Stimulated activated CD8-positive, alpha-beta memory T cell treated with anti-CD3 and anti-CD28 coated beads, Interleukin-4, amount 100 ng/mL, for 24 hours (primary cell): Measurements from ENCODE around the gene BBLN.
"Not testable (repeated sequence)": the region's sequence is repeated elsewhere in the genome, so short reads cannot be mapped to it uniquely, and the experiment has no call there.

Experiments
- DNase-seq: peaks from one replicate; pipeline ENCODE4 v3.0.0-alpha.2; 2020; ENCODE audit warnings: low read depth

The BBLN gene

DNA sequence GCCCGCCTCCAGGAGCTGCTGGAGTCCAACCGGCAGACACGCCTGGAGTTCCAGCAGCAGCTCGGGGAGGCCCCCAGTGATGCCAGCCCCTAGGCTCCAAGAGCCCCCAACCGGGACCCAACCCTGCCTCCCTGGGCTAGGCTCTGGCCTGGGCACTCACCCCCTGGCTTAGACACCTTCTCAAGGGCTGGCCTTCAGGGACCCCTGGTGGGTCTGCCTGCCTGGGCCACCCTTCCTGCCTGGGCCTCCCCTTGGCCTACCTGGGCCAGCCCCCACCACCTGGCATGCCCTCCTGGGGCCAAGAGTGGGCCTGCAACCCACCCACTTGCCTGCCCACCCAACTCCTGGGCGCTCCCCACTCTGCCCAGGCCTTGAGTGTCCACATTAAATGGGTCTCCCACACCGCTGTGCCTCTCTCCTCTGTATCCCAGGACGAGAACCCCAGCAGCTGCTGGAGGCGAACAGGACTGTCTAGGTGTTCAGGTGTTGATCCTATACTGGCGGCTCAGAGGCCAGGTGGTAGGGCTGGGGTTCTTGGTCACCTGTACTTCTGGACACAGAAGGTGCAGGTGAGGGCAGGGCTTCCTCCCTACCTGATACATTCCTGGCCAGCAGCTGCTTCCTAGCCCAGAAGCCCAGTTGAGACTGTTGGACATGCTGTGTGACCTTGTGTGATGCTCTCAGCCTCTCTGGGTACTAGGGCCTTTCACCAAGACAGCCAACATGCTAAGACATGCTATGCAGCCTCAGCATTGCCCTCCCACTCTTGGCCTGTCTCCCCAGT lies 3.6 kb downstream of the BBLN start:
- no peak for DNase-seq

DNA sequence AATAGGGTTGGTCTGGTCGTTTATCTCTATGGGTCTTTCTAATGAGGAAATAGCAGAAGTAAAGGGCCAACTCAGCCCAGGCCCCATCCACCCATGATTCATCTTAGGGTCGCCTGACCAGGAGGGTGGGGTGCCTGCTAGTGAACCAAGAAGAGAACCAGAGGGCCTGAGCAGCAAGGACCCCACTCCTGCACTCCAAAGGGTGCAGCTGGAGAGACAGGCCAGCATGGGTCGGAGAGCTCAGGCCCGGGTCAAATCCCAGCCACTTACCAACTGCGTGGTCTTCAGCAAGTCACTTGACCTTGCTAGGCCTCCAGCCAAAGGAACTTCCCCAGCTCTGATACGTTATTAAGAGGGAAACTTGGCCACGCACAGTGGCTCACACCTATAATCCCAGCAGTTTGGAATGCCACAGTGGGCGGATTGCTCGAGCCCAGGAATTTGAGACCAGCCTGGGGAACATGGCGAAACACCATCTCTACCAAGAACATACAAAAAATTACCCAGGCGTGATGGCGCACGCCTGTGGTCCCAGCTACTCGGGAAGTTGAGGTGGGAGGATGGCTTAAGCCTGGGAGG lies 4.3 kb downstream of the BBLN start:
- no peak for DNase-seq

DNA sequence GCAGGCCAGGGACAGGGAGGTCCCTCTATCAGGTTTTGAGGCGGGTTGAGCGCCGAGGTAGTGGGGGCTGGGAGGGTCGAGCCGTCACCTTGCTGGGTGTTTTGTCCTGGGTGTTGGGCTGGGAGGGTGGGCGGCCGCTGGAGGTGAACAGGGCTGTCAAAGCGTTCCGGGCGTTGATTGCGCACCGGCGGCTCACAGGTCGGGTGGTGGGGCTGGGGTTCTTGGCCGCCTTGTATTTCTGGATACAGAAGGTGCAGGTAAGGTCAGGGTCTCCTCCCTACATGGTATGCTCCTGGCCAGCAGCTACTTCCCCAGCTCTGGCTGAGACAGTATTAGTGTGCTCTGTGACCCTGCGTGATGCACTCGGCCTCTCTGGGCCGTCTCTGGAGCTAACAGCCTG lies 6.1 kb downstream of the BBLN start:
- DNase-seq, result no peak

DNA sequence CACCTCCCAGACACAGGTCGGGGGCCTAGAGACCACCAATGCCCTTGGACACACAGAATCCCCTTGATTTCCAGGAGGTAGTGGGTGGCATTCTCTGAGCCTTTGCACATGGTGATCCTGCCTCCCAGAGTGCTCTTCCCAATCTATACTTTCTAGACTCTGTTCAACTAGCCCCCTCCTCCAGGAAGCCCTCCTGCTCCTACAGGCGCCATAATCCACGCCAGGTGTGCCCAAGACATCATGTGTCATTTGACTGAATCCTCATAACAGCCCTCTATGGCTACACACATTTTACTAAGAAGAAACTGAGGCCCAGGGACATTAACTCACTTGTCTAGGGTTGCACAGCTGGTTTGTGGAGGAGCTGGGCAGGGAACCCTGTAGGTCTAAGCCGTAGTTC lies 7.1 kb downstream of the BBLN start:
- no peak for DNase-seq

DNA sequence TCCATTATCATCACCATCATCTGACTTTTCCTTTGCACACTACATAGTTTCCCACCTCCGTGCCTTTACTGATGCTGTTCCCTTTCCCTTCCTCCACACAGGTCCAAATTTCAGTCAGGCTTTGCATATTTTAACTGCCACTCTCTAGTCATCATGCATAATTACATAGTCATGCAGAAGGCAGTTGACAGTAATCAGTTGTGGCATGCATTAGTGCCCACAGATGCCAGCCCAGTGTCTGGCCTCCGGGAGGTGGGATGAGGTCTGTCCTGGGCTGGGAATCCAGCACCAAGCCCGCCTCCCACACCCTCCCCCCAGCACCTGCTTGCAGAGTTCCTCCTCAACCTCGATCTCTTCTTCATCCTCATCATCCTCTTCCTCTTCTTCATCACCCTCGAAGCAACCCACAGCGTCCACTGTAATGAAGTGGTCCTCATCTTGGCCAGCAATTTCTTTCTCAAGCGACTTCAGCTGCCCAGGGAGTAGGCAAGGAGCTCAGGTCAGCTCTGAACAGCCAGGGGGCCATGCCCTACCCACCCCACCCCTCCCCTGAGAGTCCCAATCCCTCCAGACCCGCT lies 8.8 kb downstream of the BBLN start:
- no peak for DNase-seq

DNA sequence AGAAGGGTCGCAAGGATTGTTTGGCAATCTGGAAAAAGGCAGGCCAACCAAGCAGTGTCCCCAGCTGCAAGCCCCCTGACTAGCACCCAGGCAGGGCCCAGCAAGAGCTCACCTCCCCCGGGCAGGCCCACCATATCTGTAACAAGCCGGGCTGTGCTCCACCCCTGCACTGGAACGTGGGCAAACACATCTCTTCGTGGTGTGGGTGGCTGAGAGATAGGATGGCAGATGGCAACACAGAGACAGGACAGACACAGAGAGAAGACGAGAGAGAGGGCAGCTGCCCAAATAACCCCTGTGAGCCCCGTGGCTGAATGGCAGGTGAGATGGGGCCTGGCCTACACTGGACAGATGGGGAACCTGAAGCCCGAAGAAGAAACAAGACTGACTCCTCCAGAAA lies 9.4 kb downstream of the BBLN start:
- DNase-seq, result no peak

DNA sequence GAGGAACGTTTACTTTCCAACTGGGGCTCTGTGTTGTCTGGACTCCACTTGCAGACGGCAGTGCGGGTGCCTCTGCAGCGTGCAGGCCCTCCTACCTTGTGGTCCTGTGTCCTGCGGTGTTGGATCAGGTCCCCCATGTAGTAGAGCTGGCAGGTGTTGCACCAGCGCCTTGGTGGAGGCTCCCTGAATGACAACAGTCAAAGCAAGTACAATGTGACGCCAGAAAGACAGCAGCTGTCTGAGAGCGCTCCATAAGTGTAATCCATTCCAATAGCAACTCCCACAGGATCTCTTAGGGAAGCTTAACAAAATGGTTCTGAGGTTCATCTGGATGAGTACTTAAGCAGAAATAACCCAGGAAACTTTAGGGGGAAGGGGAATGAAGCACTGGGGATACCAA lies 9.9 kb downstream of the BBLN start:
- DNase-seq, result no peak

DNA sequence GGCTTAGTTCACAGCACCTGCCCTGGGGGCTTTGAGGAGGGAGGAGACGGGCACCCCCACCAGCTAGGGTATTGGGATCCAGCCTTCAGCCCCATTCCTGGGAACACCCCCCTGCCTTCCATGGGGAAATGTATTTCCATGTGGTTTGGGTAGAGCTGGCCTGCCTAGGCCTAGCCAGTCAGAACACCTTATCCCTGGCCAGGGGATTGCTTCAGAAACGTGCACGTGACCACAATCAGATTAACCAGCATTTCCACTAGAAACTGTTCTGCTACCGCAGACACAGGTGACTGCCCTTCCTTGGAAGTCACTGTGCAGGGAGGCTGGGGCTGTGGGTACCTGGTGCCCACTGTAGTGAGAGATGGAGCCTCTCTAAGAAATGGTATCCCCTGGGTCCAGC lies 14.0 kb downstream of the BBLN start:
- no peak for DNase-seq

DNA sequence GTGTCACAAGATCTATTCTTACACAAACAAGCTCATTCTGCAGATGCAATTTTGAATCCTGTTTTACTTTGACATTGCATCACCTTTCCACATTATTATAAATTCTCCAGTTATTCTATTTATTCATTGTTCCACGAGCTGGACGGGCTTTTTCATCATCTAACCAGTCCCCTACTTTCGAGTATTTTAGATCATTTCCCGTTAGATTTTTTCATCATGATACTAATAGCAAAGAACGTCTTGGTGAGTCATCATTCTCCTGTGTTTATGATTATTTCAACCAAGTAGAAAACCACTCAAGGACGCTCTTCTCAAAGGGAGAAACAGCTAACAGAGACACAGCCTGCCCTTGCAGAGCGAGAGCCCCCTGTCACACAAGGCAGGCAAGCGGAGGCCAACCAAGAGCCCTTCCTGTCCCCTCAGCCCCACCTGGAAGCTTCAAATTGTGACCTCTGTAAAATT lies 15.1 kb downstream of the BBLN start:
- no peak for DNase-seq

DNA sequence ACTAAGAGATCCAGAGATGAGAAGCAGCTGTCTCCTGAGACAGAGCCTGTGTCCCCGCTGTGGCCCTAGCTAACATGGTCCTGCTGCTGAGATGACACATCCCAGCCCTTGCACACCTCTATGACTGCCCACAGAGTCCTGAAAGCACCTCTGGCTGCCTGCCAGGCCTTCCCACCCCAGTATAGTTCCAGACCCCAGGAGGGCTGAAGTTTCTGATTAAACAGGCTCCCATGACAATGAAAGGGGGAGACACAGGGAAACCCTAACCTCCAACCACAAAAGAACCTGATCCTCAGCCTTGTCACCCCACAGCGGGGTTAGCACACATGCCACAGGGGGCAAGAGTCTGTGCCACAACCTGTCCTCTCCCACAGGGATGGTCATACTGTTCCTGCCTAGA lies 15.7 kb downstream of the BBLN start:
- no peak for DNase-seq

DNA sequence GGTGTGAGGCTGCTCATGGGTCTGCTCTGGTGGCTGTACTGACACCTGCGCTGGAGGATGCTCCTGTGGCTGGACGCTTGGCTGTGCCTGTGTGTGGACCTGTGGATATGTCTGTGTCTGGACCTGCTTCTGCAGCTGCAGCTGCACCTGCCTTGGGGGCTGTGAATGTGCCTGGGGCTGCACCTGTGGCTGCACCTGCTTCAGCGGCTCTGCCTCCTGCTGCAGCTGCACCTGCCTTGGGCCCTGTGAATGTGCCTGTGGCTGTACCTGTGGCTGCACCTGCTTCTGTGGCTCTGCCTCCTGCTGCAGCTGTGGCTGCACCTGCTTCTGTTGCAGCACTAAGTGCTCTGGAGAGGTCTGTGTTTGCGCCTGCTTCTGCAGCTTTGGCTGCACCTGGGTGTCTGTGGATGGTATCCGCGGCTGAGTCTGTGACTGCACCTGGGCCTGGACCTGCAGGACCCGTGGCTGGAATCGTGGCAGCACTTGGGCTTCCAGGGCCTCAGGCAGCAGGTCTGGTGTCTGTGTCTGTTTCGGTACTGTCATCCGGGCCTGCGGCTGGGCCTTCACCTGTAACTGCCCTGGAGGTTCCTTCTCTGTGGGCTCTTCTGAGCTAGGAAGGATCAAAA lies 18.9 kb downstream of the BBLN start:
- DNase-seq, result no peak

DNA sequence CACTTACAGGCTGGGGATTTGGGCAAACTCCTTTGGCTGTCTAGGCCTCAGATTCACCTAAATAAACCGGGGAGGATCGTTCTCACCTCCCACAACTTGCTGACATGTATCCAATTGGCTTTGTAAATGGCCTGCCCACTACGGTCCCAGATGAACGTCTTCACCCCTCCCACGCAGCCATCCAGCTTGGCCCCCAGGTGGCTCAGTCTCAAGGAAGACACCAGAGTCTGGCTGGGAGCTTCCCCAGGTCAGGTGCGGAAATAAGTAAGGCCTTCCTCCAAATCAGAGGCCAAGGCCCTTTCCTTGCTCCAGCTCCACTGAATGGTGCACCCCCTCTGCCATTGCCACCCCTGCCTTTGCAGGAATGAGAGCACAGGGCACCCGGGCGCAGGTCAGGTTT lies 19.9 kb downstream of the BBLN start:
- DNase-seq, result no peak

DNA sequence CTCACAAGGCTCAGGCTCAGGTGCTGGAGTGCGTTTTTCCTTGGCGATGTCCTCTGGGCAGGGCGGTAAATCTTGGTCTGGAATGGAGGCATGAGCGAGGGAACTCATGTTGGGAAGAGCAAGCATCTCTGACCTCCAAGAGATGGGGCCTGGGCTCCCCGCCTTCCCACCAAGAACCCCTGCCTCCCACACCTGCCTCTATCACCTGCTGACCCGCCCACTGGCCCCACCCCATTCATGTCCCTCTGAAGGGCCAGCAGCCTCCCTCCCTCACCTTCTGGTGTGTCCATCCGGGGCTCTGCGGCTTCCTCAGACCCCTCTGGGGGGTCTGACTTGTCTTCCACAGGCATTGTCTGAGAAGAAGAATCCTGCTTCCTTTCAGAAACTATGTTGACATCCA lies 20.4 kb downstream of the BBLN start:
- DNase-seq, result no peak

DNA sequence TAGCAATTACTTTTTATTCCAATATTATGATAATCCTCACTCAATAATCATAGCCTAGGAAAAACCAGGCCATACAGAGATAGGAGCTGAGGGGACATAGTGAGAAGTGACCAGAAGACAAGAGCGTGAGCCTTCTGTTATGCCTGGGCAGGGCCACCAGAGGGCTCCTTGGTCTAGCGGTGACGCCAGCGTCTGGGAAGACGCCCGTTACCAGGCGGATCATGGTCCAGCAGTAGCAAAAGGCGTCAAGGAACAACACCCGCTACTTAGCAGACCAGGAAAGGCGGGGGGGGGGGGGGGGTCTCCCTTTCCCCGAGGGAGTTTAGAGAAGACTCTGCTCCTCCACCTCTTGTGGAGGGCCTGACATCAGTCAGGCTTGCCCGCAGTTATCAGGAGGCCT lies 21.4 kb downstream of the BBLN start:
- not testable (repeated sequence) for DNase-seq

DNA sequence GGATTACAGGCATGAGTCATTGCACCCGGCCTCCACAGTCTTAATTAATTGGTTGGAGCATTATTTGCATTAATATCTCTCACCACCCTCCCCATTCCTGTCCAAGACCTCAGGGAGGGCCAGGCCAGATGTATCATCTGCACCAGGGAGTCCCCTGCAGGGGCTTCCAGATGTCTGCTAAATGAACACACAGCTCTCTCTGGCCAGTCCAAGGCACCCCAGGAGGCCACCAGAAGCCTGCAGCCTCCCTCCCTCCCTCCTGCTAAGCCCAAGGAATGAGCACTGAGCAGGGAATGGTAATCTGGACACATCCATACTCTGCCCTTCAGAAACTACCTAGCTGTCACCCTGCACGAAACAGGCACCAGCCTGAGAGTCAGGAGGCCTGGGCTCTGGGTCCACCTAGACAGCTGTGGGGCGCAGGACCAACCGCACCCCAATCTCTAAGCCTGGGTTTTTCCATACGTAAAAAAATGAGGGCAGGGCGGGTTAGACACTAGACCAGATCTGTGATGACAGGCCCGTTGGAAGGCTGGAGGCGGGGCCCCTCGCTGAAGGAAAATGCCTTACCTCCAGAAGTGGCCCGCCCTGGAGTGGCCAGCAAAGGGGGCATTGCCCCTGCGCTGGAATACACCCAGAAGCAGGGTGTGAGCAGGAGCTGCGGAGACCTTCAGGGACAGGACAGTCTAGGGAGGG lies 23.0 kb downstream of the BBLN start:
- no peak for DNase-seq

DNA sequence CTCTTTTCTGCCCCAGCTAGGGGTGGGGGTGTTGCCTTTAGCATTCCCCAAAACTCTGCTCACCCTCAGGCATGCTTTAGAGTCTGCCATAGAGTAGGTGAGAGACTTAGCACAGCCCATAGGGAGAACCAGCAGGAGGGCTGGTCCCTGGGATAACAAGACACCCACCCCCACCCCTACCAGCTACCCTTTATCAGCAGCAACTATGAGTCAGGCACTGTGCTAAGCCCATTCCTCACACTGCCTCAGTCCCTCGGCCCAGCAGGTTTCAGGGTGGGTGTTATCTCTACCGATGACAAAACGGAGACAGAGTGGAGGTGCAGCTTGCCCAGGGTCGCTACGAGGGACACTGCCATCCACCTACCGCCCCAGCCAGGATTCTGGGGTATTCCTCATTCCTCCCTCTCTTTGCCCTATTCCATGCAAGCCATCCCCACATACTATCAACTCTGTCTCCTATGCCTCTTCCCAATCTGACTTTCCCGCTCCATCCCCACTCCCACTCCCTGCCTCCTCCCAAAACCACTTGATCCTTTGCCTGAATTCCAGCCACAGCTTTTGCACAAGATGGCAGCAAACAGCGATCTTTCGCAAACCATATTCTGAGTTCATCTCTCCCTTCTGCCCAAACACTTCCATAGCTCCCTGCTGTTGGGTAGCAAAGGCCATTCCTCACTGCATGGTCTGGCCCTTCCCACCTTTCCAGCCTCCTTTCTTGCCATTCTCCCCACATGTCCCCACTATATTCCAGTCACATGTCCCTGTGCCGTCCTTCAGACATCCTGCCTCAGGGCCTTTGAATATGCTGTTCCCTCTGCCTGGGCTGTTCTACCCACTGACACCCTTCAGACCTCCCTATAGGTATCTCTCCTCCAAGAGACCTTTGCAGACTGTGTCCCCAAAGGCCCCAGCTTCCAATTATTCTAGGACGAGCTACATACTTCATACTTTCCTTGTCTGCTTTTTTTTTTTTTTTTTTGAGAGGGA lies 26.2 kb downstream of the BBLN start:
- no peak for DNase-seq

DNA sequence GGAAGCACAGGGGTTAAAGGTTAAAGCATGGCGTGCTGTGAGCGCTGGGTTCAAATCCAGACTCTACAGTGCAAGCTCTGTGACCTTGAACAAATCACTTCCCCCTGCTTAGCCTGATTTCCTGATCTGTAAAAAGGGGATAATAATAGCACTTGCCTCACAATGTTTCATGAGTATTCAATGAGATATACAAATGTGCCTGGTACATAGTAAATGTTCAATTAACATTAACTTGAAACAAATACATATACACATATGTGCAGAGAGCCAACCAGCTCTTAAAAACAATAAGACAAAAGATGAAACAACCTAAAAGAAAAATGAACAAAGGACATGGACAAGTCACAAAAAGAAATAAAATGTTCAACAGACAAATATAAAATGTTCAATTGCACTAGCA lies 27.3 kb downstream of the BBLN start:
- DNase-seq, result no peak

DNA sequence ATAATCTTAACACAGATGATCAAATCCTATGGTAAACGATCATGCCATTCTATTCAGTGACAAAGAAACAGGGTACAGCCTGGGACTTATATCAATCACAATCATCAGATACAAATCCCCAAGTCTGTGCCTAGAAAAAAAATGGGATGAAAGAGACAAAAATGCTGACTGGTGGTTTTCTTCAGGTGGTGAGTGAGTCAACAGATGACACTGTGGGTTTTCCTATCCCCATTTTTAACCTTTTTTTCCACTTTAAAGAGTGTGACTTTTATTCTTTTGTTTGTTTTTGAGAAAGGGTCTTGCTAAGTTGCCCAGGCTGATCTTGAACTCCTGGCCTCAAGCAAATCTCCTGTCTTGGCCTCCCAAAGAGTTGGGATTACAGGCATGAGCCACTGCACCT lies 28.1 kb downstream of the BBLN start:
- no peak for DNase-seq

DNA sequence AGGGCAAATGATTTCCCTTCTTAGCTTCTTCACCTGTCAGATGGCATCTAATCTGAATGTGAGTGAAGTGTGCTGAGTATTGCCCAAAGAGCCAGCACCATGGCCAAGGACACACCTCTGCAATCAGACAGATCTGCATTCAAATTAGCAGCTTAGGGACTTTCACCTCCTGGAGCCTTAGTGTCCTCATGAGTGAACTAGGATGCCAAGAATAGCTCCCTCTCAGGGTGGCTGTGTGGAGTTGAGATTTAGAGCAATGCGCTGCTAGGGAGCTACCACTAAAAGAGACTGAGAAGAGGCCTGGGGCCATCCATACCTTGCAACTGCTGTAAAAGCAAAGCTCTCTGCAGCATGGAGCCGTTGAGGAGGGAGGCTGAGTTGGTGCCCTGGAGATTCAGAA lies 29.9 kb downstream of the BBLN start:
- DNase-seq, result no peak

DNA sequence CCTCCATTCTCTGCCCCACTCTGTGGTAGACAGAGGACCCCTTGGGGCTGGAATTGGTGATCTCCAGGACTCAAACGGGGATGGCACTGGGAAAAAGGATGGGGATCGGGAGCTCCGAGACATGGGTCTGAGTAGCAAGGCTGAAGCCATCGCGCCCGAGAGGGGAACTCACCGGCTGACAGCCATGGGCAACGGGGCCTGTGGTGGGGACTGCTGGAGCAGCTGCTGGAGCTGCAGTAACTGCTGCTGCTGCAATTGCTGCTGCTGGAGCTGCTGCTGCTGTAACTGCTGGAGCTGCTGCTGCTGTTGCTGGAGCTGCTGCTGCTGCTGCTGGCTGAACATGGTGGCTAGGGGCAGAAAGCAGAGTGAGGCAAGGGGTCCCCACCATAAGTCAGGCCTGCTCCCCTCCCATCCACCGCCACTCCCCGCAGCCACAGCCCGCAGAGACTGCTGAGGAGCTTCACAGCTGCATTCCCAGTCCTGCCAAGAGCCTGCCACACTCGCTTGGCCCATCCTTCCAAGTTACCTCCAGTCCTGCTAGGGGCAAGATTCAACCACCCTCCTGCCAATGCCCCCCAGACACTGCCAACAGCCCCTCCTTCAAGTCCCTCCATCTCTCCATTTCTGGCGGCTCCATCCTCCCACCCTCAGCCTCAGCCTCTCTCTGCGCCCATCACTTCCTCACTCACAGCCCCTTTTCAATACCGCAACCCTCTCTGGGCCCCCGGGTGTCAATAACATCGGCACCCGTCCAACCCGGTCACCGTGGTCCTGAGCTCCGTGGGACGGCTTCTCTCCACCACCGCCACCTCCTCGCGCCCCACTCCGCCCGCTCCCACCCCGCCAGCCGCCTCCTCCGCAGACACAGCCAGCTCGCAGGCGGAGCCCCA lies 30.7 kb downstream of the BBLN start:
- no peak for DNase-seq
